H1 (cell line): ENCODE measurements around the gene CNDP1. TPM values are rescaled to one million over a fixed set of nuclear protein-coding genes. Genes with fewer than 3 reads are reported as not detected.

ENCODE experiments used
- CHD7 ChIP-seq: fragments of 300-600 bp; sonication (generic); IDR thresholded peaks from 2 replicates; pipeline ENCODE4 v1.7.1; 2012; ENCODE audit warnings: low read length, moderate library complexity, mild to moderate bottlenecking, inconsistent platforms; ENCODE audit not compliant: insufficient replicate concordance
- TBP ChIP-seq: IDR thresholded peaks from 2 replicates; pipeline ENCODE4 v1.6.1; 2011; ENCODE audit warnings: low read depth, low read length, improper control_type of control experiment
- polyA plus RNA-seq, 7 experiments: library from polyadenylated mRNA; depleted of rRNA in 3 of 7; stranded (reverse) in 5 of 7; unstranded in 2 of 7; fragments of >200 nt in 5 of 7; fragments of 200-250 nt in 2 of 7; gene quantifications; 1 replicate in 5 of 7; 2 replicates in 1 of 7; 4 replicates in 1 of 7; pipeline versions ENCODE4 v1.2.1 to v1.2.3, GENCODE V29; 2011 to 2013; ENCODE audit warnings: missing spikeins in 2 of 7, mixed read lengths in 2 of 7
- total RNA-seq: library from RNA; stranded (reverse); fragmentation: NEBNext Ultra II Directional; extraction: Animal tissue kit (Norgen Biotek cat#: 25700); gene quantifications from 2 replicates; pipeline ENCODE4 v1.2.1, GENCODE V29; 2021

CNDP1 gene
- total and polyA plus RNA-seq, 2 of the 8 experiments (the other 6 are each of a cell fraction or from before 2014, with no cell fraction given) = 0.09 TPM; not detected in 1

GRCh38 chr18:74503137-74503536 is 31.2 kb upstream of the CNDP1 start (continued):
- TF ChIP-seq CHD7 (no peak), TBP (no peak)
